GM21390 (cell line): ENCODE results near the gene DOK6.
A peak's percentile ranks its signal among the peaks of the same experiment; 100 is the strongest.
"Not testable (repeated sequence)": the region's sequence is repeated elsewhere in the genome, so short reads cannot be mapped to it uniquely, and the experiment has no call there.

Experiments
- ATAC-seq: cut with Tn5 transposase; IDR thresholded peaks from one replicate; pipeline ENCODE4 v1.9.1; 2021; ENCODE audit not compliant: unreplicated experiment

Gene DOK6

DNA sequence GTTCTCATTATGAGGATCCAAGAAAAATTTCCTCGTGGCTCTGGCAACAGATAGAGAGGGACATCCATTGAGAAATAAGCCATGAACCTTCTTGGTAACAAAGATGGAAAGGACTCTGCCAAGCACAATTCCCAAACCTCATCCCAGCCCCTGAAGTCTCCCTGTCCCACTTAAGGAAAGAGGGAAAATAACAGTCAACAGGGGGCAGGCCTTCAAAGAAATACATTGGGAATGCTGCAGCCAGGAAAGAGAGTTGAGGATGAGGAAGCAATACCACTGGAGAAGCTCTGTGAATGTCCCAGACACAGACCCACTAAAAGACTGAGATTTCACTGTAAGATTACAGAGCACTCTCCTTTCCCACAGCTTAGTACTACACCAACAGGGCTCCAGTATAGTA lies 453.8 kb downstream of the DOK6 start:
- no peak for ATAC-seq

DNA sequence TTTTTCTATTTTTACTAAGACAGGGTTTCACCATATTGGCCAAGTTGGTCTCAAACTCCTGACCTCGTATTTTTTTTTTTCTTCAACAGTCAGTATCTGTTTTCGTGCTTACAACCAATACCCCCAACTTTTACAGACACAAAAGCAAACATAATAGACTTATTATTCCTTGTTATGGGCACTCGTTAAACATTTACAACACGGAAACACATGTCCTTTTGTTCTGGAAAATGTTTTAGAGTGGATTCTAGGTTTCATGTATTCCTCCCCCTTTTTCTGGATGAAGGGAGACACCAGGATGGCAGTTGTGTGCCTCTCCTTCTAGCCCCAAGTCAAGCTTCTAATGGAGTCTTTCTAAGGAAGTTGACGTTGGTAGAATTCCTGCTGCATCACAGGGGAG lies 458.2 kb downstream of the DOK6 start:
- no peak for ATAC-seq

DNA sequence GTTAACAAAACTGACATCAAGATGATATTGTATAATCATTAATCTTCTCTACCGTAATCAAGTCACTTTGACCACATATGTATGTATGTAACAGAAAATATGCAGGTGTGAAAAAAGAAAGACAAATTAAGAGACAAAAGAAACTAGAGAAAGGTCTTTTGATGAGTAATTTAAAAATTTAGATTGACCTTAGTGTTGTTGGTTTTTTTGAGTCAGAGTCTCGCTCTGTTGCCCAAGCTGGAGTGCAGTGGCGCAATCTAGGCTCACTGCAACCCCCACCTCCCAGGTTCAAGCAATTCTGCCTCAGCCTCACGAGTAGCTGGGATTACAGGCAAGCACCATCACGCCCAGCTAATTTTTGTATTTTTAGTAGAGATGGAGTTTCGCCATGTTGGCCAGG lies 464.1 kb downstream of the DOK6 start:
- ATAC-seq, result peak; percentile 91

DNA sequence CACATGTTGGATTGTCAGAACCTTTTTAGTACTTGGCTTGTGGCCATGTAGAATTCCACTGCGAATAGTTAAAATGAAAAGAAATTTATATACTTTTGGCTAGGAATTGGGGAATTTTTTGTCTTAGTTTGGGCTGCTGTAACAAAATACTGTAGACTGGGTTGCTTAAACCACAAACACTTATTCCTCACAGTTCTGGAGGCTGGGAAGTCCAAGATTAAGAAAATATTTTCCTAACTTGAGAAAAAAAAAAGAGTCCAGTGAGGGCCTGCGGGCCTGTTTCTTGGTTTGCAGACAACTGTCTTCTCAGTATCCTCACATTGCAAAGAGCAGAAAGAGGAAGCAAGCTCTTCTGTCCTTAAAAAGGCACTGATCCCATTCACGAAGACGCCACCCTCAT lies 465.1 kb downstream of the DOK6 start:
- no peak for ATAC-seq

DNA sequence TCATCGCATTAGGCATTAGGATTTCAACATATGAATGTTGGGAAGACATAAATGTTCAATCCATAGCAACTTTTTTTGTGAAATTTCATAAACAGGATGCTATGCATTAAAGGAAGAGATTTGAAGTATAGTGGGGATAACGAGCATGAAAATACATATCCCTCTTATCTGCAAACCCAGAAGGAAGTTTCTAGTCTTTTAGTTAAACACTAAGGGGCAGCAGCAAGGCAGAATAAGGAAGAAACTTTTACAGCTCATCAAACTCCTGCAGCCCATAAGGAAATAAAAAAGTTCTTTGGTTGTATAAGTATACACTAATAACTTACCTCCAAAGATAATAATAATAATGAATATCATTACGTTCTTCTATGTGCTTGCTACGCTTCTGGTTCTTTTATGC lies 465.5 kb downstream of the DOK6 start:
- ATAC-seq, result no peak

DNA sequence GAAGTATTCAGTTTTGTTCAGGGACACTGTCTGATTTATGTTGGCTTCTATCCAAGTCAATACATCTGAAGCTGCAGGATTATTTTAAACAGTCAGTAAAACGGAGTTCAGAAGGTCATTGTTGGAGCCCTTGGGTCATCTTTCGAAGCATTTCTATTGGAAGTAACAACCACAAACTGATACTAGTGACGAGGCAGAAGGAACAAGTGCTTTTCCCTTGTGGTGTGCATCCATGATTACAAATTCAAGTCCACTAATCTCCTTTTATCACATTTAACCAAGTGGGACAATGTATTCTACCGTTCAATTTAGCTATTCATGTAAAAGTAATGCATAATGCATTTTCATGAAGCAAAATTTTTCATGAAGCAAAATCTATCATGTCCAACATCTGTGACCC lies 470.0 kb downstream of the DOK6 start:
- ATAC-seq, result no peak

DNA sequence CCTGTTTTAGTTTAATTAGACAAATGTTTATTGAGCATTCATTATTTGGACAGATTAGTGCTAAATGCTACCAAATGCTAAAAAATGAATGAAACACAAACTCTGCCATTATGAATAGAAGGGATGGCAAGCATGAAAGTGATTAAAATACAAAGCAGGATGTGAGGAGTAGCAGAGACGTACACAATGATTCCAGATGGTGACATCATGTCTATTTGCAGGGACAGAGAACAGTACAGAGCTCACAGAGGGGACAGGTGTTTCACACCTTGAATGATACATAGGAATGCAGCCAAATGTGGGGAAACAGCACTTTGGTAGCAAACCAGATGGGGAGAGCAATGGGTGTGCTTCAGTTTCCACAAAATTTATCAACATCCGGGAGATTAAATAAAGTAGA lies 470.7 kb downstream of the DOK6 start:
- ATAC-seq, result no peak

DNA sequence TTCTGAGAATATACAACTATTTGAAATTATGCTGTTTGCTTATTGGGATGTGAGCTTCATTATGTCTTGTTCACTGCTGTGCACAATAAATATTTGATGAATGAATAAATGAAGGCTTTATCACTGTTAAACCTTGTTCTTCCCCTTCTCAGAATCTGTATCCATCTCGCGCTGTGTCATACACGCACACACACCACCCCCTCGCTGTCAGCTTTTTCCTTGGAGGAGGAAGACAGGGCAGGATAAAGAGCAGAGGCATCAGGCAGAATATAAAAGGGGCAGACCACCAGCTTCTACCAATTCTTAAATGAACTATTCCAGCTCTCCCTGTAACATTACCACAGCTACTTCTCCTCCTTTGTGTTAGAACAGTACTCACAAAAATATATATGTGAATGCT lies 472.0 kb downstream of the DOK6 start:
- no peak for ATAC-seq

DNA sequence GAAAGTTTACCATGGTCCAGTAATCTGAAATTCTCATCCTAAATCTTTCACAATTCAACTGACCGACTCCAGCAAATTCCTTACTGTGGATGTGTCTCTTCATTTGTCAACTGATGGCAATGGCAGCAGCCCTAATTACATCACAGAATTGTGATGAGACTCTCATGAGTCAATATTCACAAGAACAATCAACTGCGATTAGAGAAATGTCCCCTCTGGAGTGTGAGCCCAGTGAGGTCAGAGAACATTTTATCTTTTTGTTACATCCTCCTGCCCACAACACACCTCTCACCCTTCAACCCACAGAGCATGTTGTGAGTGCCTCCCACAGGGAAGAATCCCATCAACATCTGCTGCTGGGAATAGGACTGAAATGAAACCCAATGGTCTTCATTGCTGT lies 473.4 kb downstream of the DOK6 start:
- no peak for ATAC-seq

DNA sequence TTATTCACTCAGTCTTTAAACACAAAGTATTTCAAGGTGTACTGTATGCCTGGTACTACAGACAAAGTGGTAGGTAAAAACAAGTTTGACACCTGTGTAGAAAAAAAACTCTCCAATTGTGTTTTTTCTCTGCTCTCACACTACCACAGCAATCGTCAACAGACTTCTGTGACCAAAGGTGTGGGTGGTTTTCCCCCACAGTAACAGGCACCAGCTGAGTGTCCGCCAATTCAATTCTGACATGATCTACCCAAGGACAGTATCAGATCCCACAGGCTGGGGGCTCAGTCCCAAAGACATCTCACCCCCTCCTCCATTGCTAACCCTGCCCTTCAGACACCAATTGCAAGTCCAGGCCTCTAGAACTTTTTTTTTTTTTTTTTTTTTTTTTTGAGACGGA lies 475.8 kb downstream of the DOK6 start:
- ATAC-seq, result no peak

DNA sequence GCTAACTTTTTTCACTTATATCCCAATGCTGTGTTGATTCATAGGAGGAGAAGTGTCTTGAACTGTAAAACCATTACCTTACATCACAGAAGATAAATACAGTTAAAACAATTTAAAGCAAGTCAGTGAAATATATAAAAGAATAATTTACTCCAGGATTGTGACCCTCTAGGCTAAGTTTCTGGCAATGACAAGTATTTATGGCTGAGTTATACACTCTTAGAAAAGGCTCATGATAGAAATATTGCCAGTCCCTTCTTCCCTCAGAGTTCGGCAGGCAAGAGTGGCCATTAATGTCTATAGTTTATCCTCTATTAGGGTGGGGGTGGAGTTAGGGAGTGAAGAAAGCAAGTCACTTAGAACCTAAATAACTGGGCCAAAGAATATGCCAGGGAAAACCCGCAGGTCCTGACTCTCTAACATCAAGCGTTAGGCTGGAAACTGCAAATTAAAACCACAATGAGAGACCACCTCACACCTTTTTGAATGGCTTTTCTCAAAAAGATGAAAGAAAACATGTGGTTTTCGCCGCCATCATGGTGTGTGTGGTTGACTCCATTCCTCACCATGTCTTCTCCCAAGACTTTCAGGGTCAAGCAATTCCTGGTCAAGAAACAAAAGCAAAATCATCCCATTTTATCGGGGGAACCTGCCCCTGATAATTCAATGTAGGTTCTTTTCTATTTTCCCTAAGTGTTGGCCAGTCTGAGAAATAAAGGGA lies 477.7 kb downstream of the DOK6 start:
- no peak for ATAC-seq

DNA sequence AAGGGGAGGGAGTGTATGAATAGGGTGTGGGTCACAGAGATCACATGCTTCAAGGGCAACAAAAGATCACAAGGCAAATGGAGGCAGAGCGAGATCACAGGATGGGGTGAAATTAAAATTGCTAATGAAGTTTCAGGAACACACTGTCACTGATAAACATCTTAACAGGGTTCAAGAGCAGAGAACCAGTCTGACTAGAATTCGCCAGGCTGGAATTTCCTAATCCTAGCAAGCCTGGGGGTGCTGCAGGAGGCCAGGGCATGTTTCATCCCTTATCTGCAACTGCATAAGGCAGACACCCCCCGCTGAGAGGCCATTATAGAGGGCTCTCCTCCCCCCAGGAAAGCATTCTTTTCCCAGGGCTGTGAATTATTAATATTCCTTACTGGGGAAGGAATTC lies 478.4 kb downstream of the DOK6 start:
- not testable (repeated sequence) for ATAC-seq

DNA sequence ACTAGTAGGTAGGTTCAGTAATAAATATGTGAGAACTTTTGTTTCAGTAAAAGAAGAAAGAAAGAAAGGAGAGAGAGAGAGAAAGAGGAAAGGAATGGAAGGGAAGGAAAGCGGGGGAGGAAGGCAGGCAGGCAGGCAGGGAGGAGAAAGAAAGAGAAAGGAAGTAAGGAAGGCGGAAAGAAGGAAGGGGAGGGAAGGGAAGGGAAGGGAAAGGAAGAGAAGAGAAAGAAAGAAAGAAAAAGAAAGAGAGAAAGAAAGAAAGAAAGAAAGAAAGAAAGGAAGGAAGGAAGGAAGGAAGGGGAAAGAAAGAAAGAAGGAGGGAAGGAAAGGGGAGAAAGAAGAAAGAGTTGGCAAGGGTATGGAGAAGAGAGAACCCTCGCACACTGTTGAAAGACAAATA lies 479.4 kb downstream of the DOK6 start:
- no peak for ATAC-seq

DNA sequence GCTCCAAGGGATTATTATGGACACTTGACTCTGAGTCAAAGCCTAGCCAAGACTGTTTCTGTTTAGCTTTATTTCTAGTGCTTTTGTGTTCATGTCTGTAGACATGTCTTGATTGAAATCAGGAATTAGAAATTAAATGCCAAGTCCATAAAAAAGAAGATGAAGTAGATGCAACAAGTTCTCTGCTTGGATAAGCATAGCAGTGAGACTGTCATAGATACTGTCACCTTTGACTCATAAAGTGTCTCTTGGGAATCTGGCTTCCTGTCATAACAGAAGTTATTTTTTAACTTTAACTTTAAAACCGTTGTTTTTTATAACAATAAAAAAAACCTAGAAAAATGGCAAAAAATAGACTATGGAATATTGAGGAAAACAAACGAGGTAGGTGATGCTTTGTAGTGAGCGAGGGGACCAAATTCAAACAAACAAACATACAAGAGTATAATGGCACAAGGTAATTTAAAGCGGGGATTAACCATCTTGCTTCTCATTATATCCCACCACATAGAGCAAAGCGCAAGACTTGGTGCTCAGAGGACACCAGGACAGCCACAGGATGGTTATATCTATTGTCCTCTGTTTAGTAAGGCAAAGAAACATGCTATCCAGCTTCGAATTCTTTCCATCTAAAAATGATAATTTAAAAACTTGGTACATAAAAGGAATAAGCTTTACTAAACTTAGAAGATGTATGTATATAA lies 482.4 kb downstream of the DOK6 start:
- ATAC-seq, result peak; percentile 44

DNA sequence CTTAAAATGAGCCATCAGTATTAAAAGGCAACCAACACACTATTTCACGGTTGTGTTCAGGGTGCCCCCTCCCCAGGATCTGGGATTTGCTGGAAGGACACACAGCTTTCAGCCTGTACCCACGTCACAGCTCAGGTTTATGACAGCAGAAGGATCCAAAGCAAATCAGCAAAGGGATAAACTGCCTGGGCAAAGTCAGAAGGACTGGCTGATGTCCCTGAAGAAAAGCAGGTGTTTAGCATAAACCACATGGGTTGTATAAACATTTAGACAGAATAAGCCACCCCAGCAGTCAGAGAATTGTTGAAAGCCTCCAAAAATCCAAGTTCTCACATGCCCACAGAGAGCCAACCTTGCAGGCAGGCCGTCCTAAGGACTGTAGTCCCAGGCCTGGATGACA lies 483.1 kb downstream of the DOK6 start:
- ATAC-seq, result no peak

DNA sequence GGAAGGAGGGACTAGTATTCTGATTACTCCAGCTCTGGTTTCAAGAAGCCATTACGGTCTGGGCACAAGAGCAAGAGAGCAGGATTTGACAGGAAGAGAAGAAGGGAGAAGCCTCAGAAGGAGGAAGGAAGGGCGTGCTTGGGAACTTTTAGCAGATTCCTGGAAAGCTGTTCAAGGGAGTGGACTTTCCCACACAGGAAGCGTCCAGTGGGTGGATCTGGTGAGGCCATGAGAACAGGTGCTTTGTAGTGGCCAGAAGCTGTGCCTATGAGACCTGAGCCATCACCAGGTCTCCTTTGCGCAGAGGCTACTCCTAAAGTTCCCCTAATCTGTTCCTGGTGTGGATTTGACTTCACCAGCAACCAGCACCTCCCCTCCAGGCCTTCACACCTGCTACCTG lies 484.7 kb downstream of the DOK6 start:
- no peak for ATAC-seq

DNA sequence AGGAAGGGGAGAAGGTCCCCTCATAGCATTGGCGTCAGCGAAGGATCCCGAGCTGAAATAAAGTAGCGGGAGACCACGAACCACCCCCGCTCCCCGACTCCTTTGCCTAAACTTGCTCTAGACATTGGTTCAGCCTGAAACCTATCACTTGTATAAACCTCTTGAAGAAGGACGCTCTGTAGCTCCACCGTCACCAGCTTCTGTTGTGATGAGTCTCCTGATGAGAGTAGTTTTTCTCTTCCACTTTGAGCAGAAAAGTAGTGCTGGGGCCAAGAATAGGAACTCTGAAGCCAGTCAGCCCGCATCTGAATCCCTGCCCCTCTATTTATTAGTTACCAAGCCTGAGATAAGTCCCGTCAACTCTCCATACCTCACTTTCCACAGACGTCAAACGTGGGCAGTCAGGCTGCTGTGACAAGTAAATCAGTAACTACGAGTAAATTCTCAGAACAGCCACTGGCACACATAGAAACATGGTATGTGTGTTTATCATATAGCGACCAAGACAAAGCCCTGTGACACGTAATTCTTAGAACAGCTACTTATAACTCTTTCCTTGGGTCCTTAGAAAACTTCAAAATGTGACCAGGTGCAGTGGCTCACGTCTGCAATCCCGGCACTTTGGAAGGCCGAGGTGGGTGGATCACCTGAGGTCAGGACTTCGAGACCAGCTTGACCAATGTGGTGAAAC lies 485.3 kb downstream of the DOK6 start:
- peak; percentile 75 for ATAC-seq

DNA sequence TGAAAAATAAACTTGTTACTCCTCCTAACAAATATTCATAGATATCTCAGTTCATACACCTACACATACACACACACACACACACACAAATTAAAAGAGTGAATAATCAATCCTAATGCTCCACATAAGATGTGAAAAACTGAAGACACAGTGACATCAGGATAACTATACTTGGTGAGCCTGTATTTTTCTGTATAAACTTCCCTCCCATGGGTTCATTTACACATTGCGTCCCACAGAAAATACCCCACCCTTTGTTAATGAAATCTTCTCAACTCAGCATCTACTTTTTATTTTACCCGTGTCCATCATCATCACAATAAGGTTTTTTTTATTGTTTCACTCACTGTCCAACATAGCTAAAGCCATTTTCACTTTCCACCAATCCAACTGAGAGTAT lies 486.6 kb downstream of the DOK6 start:
- ATAC-seq, result no peak

DNA sequence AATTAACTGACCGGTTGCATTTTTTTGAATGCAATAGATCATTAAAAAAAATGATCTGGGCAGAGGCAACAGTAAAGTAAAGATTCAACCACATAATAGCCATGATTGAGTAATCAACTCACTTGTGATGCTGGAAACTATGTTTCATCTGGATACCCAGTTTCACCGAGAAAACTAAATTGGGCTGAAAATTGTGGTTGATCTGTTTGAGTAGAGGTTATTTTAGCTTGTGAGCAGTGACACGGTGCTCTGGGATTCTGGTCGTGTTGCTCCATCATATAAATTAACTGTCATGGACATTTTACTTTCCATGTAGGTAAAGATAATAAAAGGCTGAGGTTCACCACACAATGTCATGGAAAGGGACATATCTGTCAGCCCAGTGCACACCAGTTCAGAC lies 488.3 kb downstream of the DOK6 start:
- no peak for ATAC-seq

DNA sequence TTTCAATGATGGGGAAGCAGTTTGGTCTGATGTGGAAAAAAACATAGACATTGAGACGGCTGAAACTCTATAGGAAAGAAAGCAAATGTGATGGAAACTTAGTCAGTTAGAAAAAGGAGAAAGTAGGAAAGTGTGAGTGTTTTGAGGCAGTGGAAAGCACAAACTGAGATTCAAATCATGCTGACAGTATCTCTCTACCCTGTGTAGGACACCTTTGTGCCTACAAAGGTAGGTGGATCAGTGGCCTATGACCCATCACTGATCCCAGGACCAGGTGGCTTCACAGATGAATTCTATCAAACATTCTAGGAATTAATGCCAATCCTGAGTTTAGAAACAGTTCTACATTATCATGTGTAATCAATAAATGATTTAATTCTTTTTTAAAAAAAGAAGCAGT lies 489.9 kb downstream of the DOK6 start:
- no peak for ATAC-seq

DNA sequence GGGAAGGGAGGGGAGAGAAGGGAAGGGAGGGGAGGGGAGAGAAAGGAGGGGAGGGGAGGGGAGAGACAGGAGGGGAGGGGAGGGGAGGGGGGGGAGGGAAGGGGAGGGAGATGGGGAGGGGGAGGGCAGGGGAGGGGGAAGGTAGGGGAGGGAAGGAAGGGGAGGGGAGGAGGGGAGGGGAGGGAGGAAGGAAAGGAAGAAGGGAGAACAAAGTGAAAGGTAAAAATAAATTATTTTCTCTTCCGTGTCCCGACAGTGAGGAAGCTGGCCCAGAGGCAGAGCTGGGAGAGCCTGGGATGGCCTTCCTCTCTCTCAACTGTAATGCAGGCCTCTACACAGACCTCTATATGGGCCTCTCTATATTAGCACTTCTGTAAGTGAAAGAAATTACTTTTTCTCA lies 493.8 kb downstream of the DOK6 start:
- ATAC-seq, result no peak
